CD14-positive monocyte (primary cell): Measurements from ENCODE around the gene TRAPPC3L. TPM values are rescaled to one million over a fixed set of nuclear protein-coding genes. Genes with fewer than 3 reads are reported as not detected.

Experiments used
- DNase-seq, 3 donors: peaks; one replicate each; pipeline ENCODE4 v3.0.0-alpha.2; 2011 to 2022
- H2AFZ ChIP-seq: 2 replicates; pipeline ENCODE4 v1.6.0; 2012; ENCODE audit warnings: mild to moderate bottlenecking, low read depth, low read length, inconsistent platforms; ENCODE audit not compliant: insufficient read depth, poor library complexity, severe bottlenecking
- H3K27ac ChIP-seq, 2 donors: 1 replicate in 1 of 2; 2 replicates in 1 of 2; pipeline ENCODE4 v1.5.1; 2012 to 2013; ENCODE audit warnings: low read length in 2 of 2, control low read depth in 1 of 2, inconsistent platforms in 1 of 2, low read depth in 1 of 2, mild to moderate bottlenecking in 1 of 2
- H3K27me3 ChIP-seq, 2 donors: one replicate each; pipeline versions ENCODE4 v1.6.0 to v1.6.1; 2011 to 2013; ENCODE audit warnings: low read length in 2 of 2; ENCODE audit not compliant: control insufficient read depth in 2 of 2, insufficient read depth in 2 of 2
- H3K36me3 ChIP-seq, 2 donors: replicated peaks in 1 of 2; 1 replicate in 1 of 2; 2 replicates in 1 of 2; pipeline versions ENCODE4 v1.5.1 to v1.6.1; 2012 to 2013; ENCODE audit warnings: low read length in 2 of 2, control low read depth in 1 of 2, inconsistent platforms in 1 of 2, mild to moderate bottlenecking in 1 of 2; ENCODE audit not compliant: insufficient read depth in 2 of 2, control insufficient read depth in 1 of 2
- H3K4me1 ChIP-seq, 2 donors: 1 replicate in 1 of 2; 2 replicates in 1 of 2; pipeline versions ENCODE4 v1.5.1 to v1.6.1; 2012 to 2013; ENCODE audit warnings: low read length in 2 of 2, control low read depth in 1 of 2, inconsistent platforms in 1 of 2, mild to moderate bottlenecking in 1 of 2, moderate library complexity in 1 of 2; ENCODE audit not compliant: insufficient read depth in 2 of 2, control insufficient read depth in 1 of 2
- H3K4me2 ChIP-seq: replicated peaks from 2 replicates; pipeline ENCODE3; 2012; ENCODE audit warnings: low read length, moderate library complexity, mild to moderate bottlenecking; ENCODE audit not compliant: poor library complexity, severe bottlenecking; ENCODE audit errors: extremely low read depth
- H3K4me3 ChIP-seq, 3 experiments: fragments of 200-600 bp in 1 of 3; sonication (generic) in 1 of 3; replicated peaks in 1 of 3; 1 replicate in 2 of 3; 2 replicates in 1 of 3; pipeline ENCODE4 v1.5.1; 2011 to 2013; ENCODE audit warnings: low read length in 3 of 3, mild to moderate bottlenecking in 3 of 3, control low read depth in 2 of 3, low read depth in 2 of 3, inconsistent platforms in 1 of 3, moderate library complexity in 1 of 3
- H3K79me2 ChIP-seq: 2 replicates; pipeline ENCODE4 v1.6.0; 2012; ENCODE audit warnings: mild to moderate bottlenecking, control low read depth, inconsistent platforms, low read length, moderate library complexity; ENCODE audit not compliant: insufficient read depth
- H3K9ac ChIP-seq: 2 replicates; pipeline ENCODE4 v1.6.0; 2017; ENCODE audit warnings: low read length, mild to moderate bottlenecking; ENCODE audit not compliant: insufficient read depth, poor library complexity, severe bottlenecking
- H3K9me3 ChIP-seq, 2 donors: replicated peaks in 1 of 2; 1 replicate in 1 of 2; 2 replicates in 1 of 2; pipeline versions ENCODE4 v1.5.1 to v1.6.1; 2012 to 2013; ENCODE audit warnings: low read length in 2 of 2, control low read depth in 1 of 2; ENCODE audit not compliant: control insufficient read depth in 1 of 2, insufficient read depth in 1 of 2
- H4K20me1 ChIP-seq: 2 replicates; pipeline ENCODE4 v1.6.0; 2012; ENCODE audit warnings: mild to moderate bottlenecking, low read length, control low read depth, moderate library complexity; ENCODE audit not compliant: insufficient read depth
- H3K27ac Mint-ChIP-seq, 7 donors: one replicate each; pipeline ENCODE4 v1.8.0; 2020; ENCODE audit warnings: mild to moderate bottlenecking in 7 of 7, mixed read lengths in 7 of 7, moderate library complexity in 6 of 7, inconsistent platforms in 2 of 7
- H3K27me3 Mint-ChIP-seq, 3 donors: one replicate each; pipeline ENCODE4 v1.8.0; 2021 to 2022; ENCODE audit warnings: low read depth in 3 of 3, mild to moderate bottlenecking in 3 of 3, mixed read lengths in 3 of 3, moderate library complexity in 3 of 3, inconsistent platforms in 1 of 3
- H3K36me3 Mint-ChIP-seq, 2 donors: one replicate each; pipeline ENCODE4 v1.8.0; 2020; ENCODE audit warnings: mixed read lengths in 2 of 2, inconsistent platforms in 1 of 2, mild to moderate bottlenecking in 1 of 2
- H3K4me1 Mint-ChIP-seq: one replicate; pipeline ENCODE4 v1.8.0; 2020; ENCODE audit warnings: mild to moderate bottlenecking, mixed read lengths
- H3K4me3 Mint-ChIP-seq, 2 donors: one replicate each; pipeline ENCODE4 v1.8.0; 2020; ENCODE audit warnings: mild to moderate bottlenecking in 2 of 2, mixed read lengths in 2 of 2, moderate library complexity in 1 of 2
- H3K9me3 Mint-ChIP-seq, 7 donors: one replicate each; pipeline ENCODE4 v1.8.0; 2020 to 2022; ENCODE audit warnings: mixed read lengths in 7 of 7, mild to moderate bottlenecking in 6 of 7, moderate library complexity in 6 of 7, inconsistent platforms in 2 of 7
- CTCF ChIP-seq: fragments of 200-600 bp; IDR thresholded peaks from one replicate; pipeline ENCODE4 v1.8.0; 2022; ENCODE audit warnings: antibody characterized with exemption, mild to moderate bottlenecking
- WGBS: methylation state at CpG from one replicate; pipeline ENCODE4 v1.1.5; 2013; ENCODE audit warnings: missing lambda C conversion rate; ENCODE audit not compliant: insufficient coverage; 5-methylcytosine and 5-hydroxymethylcytosine counted together
- intact Hi-C, 2 donors: fragments of 100-400 bp; cut with micrococcal nuclease; formaldehyde crosslinking; loops; one replicate each; pipeline versions ENCODE4 v1.15.0 to v1.15.1; 2023
- polyA plus RNA-seq, 3 donors: library from polyadenylated mRNA; depleted of rRNA in 1 of 3; unstranded in 2 of 3; stranded (reverse) in 1 of 3; fragments of 300-500 nt in 2 of 3; fragments of >200 nt in 1 of 3; fragmentation: Illumina TruSeq in 2 of 3; gene quantifications; 1 replicate in 2 of 3; 2 replicates in 1 of 3; pipeline ENCODE4 v1.2.3, GENCODE V29; 2012 to 2021

The TRAPPC3L gene
- polyA plus RNA-seq, 3 donors: 0.17 TPM; not detected in 2

- peaks cover 0 to 2% (median 0%) of the 10 kb centered on the region in 3 donors for H3K27me3 Mint-ChIP-seq
- WGBS: no CpG with 5 or more reads among the region's 1 CpG
- H3K27ac Mint-ChIP-seq: peak overlapping the region in 4 of 7 donors; percentile 38 to 82 (median 74)
- H3K4me1 ChIP-seq: peaks cover 65 to 89% of the 10 kb centered on the region in 2 donors
- peaks cover 0 to 2% of the 10 kb centered on the region in 2 donors for H3K36me3 Mint-ChIP-seq
- H3K4me2 ChIP-seq: no peak overlapping the region
- TF ChIP-seq CTCF: no peak
- no peak overlapping the region for H3K4me3 Mint-ChIP-seq
- H3K9me3 ChIP-seq: no peaks in the 10 kb centered on the region
- H3K9me3 Mint-ChIP-seq: peaks cover 0 to 2% (median 0%) of the 10 kb centered on the region in 7 donors
- no peaks in the 10 kb centered on the region for H3K79me2 ChIP-seq
- H2AFZ ChIP-seq: no peak overlapping the region
- H3K27me3 ChIP-seq: no peaks in the 10 kb centered on the region
- no peak overlapping the region for H3K9ac ChIP-seq
- DNase-seq: peak; percentile 7 to 50 (median 46)
- no peaks in the 10 kb centered on the region for H4K20me1 ChIP-seq
- no peaks in the 10 kb centered on the region for H3K36me3 ChIP-seq
- H3K4me1 Mint-ChIP-seq: peaks cover 75% of the 10 kb centered on the region
- peak overlapping the region in 1 of 2 donors; percentile 16 for H3K27ac ChIP-seq
- intact Hi-C loops: loop anchor here (2.0 to 10.0 kb wide), 5 partner anchors 13 to 155 kb away; partner anchors contain the start of gene DSE (in 1 of the 2)
- no peak overlapping the region for H3K4me3 ChIP-seq
Measured at GRCh38 chr6:116449565-116449964, 95.9 kb downstream of the TRAPPC3L start.

GRCh38 chr6:116447496-116448011 lies 97.9 kb downstream of the TRAPPC3L start:
- Histone ChIP-seq H3K36me3 (no peaks in the 10 kb centered on the region), H4K20me1 (no peaks in the 10 kb centered on the region), H3K27me3 (no peaks in the 10 kb centered on the region), H3K27ac (peak overlapping the region; percentile 64 to 91), H3K79me2 (no peaks in the 10 kb centered on the region), H3K9me3 (no peaks in the 10 kb centered on the region), H3K9ac (no peak overlapping the region), H3K4me1 (peaks cover 67 to 86% of the 10 kb centered on the region in 2 donors), H3K4me2 (peak overlapping the region; percentile 22), H2AFZ (no peak overlapping the region), H3K4me3 (peak overlapping the region in 1 of 3 experiments; percentile 20)
- H3K36me3 Mint-ChIP-seq: no peaks in the 10 kb centered on the region
- TF ChIP-seq CTCF: no peak
- DNase-seq: peak; percentile 69 to 89 (median 83)
- H3K27me3 Mint-ChIP-seq: peaks cover 0 to 2% (median 0%) of the 10 kb centered on the region in 3 donors
- WGBS: 0% methylated on average over 1 of the region's 2 CpGs
- H3K27ac Mint-ChIP-seq: peak overlapping the region; percentile 86 to 97 (median 94)
- peaks cover 0 to 2% (median 0%) of the 10 kb centered on the region in 7 donors for H3K9me3 Mint-ChIP-seq
- H3K4me1 Mint-ChIP-seq: peaks cover 74% of the 10 kb centered on the region
- intact Hi-C loops: loop anchor here (2.0 to 10.0 kb wide), 5 partner anchors 15 to 153 kb away; partner anchors contain the start of gene DSE (in 1 of the 2)
- H3K4me3 Mint-ChIP-seq: peak overlapping the region in 1 of 2 donors; percentile 49
